Measurements from ENCODE around the gene CACNA1B.

CACNA1B gene

GRCh38 chr9:138025417-138025816, 147.8 kb downstream of the CACNA1B start:
- H3K4me3 ChIP-seq (replicated peaks in 1 of 2; ENCODE audit: low read depth in 2 of 2, low read length in 2 of 2), result no peak overlapping the region
- TF ChIP-seq CTCF (IDR thresholded peaks at IDR 0.05; ENCODE audit: low read depth, low read length), result no peak
- DNase-seq (ENCODE audit: low read depth in 2 of 2), result no peak

- no peak for DNase-seq (ENCODE audit: low read depth in 2 of 2)
- H3K4me3 ChIP-seq (replicated peaks in 1 of 2; ENCODE audit: low read depth in 2 of 2, low read length in 2 of 2), result no peak overlapping the region
- no peak for TF ChIP-seq CTCF (IDR thresholded peaks at IDR 0.05; ENCODE audit: low read depth, low read length)
Measured at GRCh38 chr9:138025908-138026307, 148.3 kb downstream of the CACNA1B start.

- no peak for DNase-seq (ENCODE audit: low read depth in 2 of 2)
- no peak for TF ChIP-seq CTCF (IDR thresholded peaks at IDR 0.05; ENCODE audit: low read depth, low read length)
- H3K4me3 ChIP-seq (replicated peaks in 1 of 2; ENCODE audit: low read depth in 2 of 2, low read length in 2 of 2), result no peak overlapping the region
Measured at GRCh38 chr9:138028596-138028995, 151.0 kb downstream of the CACNA1B start.

- DNase-seq (ENCODE audit: low read depth in 2 of 2), result no peak
- TF ChIP-seq CTCF (IDR thresholded peaks at IDR 0.05; ENCODE audit: low read depth, low read length), result no peak
- no peak overlapping the region for H3K4me3 ChIP-seq (replicated peaks in 1 of 2; ENCODE audit: low read depth in 2 of 2, low read length in 2 of 2)
Measured at GRCh38 chr9:138031186-138031585, 153.6 kb downstream of the CACNA1B start.

- no peak overlapping the region for H3K4me3 ChIP-seq (replicated peaks in 1 of 2; ENCODE audit: low read depth in 2 of 2, low read length in 2 of 2)
- DNase-seq (ENCODE audit: low read depth in 2 of 2), result no peak
- TF ChIP-seq CTCF (IDR thresholded peaks at IDR 0.05; ENCODE audit: low read depth, low read length), result no peak
Measured at GRCh38 chr9:138033950-138034349, 156.4 kb downstream of the CACNA1B start.

- no peak overlapping the region for H3K4me3 ChIP-seq (replicated peaks in 1 of 2; ENCODE audit: low read depth in 2 of 2, low read length in 2 of 2)
- TF ChIP-seq CTCF (IDR thresholded peaks at IDR 0.05; ENCODE audit: low read depth, low read length), result no peak
- DNase-seq (ENCODE audit: low read depth in 2 of 2), result no peak
Measured at GRCh38 chr9:138037140-138037539, 159.6 kb downstream of the CACNA1B start.

- H3K4me3 ChIP-seq (replicated peaks in 1 of 2; ENCODE audit: low read depth in 2 of 2, low read length in 2 of 2), result no peak overlapping the region
- no peak for TF ChIP-seq CTCF (IDR thresholded peaks at IDR 0.05; ENCODE audit: low read depth, low read length)
- DNase-seq (ENCODE audit: low read depth in 2 of 2), result no peak
Measured at GRCh38 chr9:138038244-138038671, 160.7 kb downstream of the CACNA1B start.
